ENCODE results near the gene RHOG.
"Not testable (repeated sequence)": the region's sequence is repeated elsewhere in the genome, so short reads cannot be mapped to it uniquely, and the experiment has no call there.

RHOG gene

GRCh38 chr11:3840870-3841425 is at the start of gene RHOG:
RHOG (minus strand) TSS chr11:3840959; CDS start chr11:3828138, 12,821 bp downstream.
- DNase-seq (ENCODE audit: low spot score): peak; percentile 69

DNA sequence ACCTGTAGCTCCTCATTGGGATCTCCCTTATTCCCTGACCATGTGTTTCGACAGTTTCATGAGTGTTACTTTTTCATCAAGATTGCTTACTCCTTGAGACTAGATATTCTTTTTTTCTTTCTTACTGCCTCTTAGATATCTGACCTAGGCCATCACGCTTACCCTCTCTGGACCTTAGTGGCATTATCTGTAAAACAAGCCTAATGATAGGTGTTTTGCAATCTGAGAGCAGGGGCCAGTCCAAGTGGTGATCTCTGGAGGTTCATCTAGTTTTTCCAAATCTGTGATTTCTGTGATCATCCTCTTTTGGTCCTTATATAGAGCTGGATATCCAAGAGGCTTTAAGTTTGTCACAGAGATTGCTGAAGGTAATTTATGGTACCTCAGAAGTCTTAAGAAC is 49.3 kb upstream of the RHOG start:
- DNase-seq (ENCODE audit: low spot score): no peak

- DNase-seq (ENCODE audit: low spot score): no peak
Observed at GRCh38 chr11:3888876-3889275, 48.1 kb upstream of the RHOG start.

DNA sequence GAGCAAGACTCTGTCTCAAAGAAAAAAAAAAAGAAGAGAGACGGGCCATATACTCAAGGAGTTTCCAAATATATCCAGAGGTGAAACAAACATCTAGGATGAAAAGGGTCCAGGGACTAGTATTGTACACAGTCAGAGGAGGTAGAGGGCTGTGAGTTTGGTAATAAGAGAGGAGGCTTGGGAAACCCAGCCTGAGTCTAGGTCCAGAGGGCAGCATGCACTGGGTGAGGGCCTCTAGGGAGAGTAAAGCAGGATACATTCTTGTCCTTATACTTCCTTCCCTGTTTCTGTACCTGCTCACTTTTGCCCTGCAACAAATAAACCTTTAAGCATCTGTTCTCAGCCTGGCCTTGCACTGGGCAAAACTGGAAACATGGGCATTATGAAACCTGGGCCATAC is 46.2 kb upstream of the RHOG start:
- no peak for DNase-seq (ENCODE audit: low spot score)

- no peak for DNase-seq (ENCODE audit: low spot score)
Observed at GRCh38 chr11:3885855-3886254, 45.1 kb upstream of the RHOG start.

DNA sequence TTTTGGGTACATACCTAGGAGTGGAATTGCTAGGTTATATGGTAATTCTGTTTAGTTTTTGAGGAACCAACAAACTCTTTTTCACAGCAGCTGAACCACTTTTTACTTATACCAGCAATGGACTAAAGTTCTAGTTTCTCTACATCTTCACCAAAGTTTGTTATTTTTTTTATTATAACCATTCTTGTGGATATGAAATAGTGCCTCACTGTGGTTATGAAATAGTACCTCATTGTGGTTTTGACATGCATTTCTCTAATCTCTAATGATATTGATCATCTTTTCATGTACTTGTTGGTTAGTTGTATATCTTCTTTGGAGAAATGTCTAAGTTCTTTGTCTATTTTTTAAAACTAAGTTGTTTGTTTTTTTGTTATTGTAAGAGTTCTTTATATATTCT is 41.9 kb upstream of the RHOG start:
- no peak for DNase-seq (ENCODE audit: low spot score)

- DNase-seq (ENCODE audit: low spot score): no peak
Observed at GRCh38 chr11:3880724-3881123, 40.0 kb upstream of the RHOG start.

GRCh38 chr11:3879967-3880542 is 39.3 kb upstream of the RHOG start:
- no peak for DNase-seq (ENCODE audit: low spot score)

- no peak for DNase-seq (ENCODE audit: low spot score)
Observed at GRCh38 chr11:3879216-3879966, 38.6 kb upstream of the RHOG start.

GRCh38 chr11:3878258-3878584 is 37.5 kb upstream of the RHOG start:
- no peak for DNase-seq (ENCODE audit: low spot score)

GRCh38 chr11:3877364-3878257 is 36.9 kb upstream of the RHOG start:
- DNase-seq (ENCODE audit: low spot score): no peak

- DNase-seq (ENCODE audit: low spot score): no peak
Observed at GRCh38 chr11:3876613-3877012, 35.9 kb upstream of the RHOG start.

DNA sequence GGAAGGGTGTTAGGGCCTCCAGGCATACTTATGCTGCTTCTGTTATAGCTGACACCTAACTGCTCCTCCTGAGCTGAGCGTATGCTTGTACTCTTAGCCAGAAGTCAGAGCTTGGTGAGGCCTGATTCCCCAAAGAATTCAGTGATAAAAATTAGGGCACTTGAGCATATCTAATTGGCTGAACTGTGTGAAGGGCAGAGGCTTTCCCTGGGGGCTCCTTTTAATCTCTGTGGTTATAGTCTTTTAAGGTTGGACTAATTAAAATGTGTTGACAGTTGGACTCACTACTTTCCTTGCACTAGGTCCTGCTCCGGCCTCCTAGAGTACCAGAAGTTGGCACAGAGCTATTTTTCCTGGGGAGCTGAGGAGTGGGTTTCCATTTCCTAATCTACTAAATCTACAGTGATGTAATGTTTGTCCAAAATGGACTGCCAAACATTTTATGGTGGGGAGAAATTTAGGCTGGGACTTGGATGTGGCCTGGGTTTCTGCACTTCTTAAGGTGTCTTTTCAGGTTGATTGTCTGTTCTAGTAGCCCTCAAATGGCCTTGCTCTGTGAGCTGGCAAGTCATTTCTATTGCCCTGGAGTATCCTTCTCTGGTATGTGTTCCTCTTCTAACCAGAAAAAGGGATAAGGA is 33.1 kb upstream of the RHOG start:
- DNase-seq (ENCODE audit: low spot score): no peak

- DNase-seq (ENCODE audit: low spot score): no peak
Observed at GRCh38 chr11:3867209-3868091, 26.7 kb upstream of the RHOG start.

GRCh38 chr11:3866836-3867208 is 26.1 kb upstream of the RHOG start:
- DNase-seq (ENCODE audit: low spot score): no peak

GRCh38 chr11:3866206-3866605 is 25.4 kb upstream of the RHOG start:
- DNase-seq (ENCODE audit: low spot score): no peak

DNA sequence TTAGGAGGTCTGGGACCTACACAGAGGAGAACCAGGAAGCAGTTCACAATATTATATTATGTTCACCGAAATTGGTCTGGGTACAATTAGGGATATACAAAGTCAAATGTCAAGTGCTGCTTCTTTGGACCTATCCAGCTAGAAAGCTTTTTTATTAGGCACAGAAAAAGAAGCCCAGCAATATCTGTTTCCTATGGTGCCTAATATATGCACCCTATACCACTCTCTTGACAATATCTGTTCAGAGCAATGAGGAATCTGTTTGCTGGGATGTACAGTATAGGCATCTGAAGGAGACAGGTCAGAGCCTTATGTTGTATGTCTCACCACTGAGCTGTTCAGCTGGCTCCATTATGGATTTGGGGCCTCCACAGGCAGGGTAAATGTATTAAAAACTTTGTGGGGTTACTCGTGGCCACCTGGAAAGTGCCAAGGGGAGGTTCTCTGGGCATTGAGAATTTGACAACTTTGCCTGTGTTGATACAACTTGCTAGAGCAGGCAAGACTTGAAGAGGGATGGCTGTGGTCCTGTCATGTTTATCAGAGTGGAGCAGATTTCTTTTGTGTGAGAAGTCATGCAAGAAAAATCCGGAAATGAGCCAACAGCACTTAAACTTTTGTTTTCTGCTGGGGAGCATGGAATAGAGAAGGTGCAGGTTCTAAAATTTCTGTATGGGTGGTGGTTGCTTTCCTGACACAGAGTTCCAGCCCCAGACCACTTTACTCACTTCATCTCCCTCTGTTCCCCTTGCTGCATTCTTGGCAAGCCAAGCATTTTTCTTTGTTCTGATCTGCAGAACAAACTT is 24.8 kb upstream of the RHOG start:
- no peak for DNase-seq (ENCODE audit: low spot score)

- DNase-seq (ENCODE audit: low spot score): no peak
Observed at GRCh38 chr11:3861683-3862082, 20.9 kb upstream of the RHOG start.

GRCh38 chr11:3860898-3861393 is 20.2 kb upstream of the RHOG start:
- not testable (repeated sequence) for DNase-seq (ENCODE audit: low spot score)

- no peak for DNase-seq (ENCODE audit: low spot score)
Observed at GRCh38 chr11:3860375-3860774, 19.6 kb upstream of the RHOG start.
